GM23338 (cell line): ENCODE measurements around the gene WWOX. TPM values are rescaled to one million over a fixed set of nuclear protein-coding genes. Genes with fewer than 3 reads are reported as not detected.

Source experiments
- ATAC-seq: fragments of 200-7000 bp; cut with Tn5 transposase; 3 replicates; pipeline ENCODE4 v1.9.1; 2020
- DNase-seq: peaks from one replicate; pipeline ENCODE4 v3.0.0-alpha.2; 2015; ENCODE audit warnings: low spot score
- H2AFZ ChIP-seq: fragments of 200-600 bp; sonication (generic); 2 replicates; pipeline ENCODE4 v1.8.0; 2016; ENCODE audit warnings: antibody characterized with exemption, mild to moderate bottlenecking, moderate library complexity
- H3F3A ChIP-seq: fragments of 200-600 bp; sonication (generic); replicated peaks from 2 replicates; pipeline ENCODE4 v1.8.0; 2017; ENCODE audit warnings: antibody characterized with exemption, mixed run types, low read depth
- H3K27ac ChIP-seq: fragments of 200-600 bp; sonication (generic); 2 replicates; pipeline ENCODE4 v1.6.1; 2016; ENCODE audit warnings: low read depth
- H3K27me3 ChIP-seq: fragments of 200-600 bp; sonication (generic); 2 replicates; pipeline ENCODE4 v1.8.0; 2016; ENCODE audit warnings: mild to moderate bottlenecking, mixed run types, moderate library complexity; ENCODE audit not compliant: insufficient read depth
- H3K36me3 ChIP-seq: fragments of 200-600 bp; sonication (generic); 2 replicates; pipeline ENCODE4 v1.8.0; 2016; ENCODE audit warnings: mild to moderate bottlenecking; ENCODE audit not compliant: insufficient read depth
- H3K4me1 ChIP-seq: fragments of 200-600 bp; sonication (generic); 2 replicates; pipeline ENCODE4 v1.8.0; 2016; ENCODE audit warnings: mild to moderate bottlenecking, moderate library complexity; ENCODE audit not compliant: insufficient read depth
- H3K4me2 ChIP-seq: fragments of 200-600 bp; sonication (generic); 2 replicates; pipeline ENCODE4 v1.7.1; 2017; ENCODE audit warnings: mixed run types
- H3K4me3 ChIP-seq: fragments of 200-600 bp; sonication (generic); 2 replicates; pipeline ENCODE4 v1.6.1; 2016; ENCODE audit warnings: mixed run types
- H3K79me2 ChIP-seq: fragments of 200-600 bp; sonication (generic); replicated peaks from 2 replicates; pipeline ENCODE4 v1.8.0; 2017; ENCODE audit warnings: mild to moderate bottlenecking; ENCODE audit not compliant: insufficient read depth
- H3K9me2 ChIP-seq: fragments of 200-600 bp; sonication (generic); 2 replicates; pipeline ENCODE4 v1.8.0; 2017; ENCODE audit not compliant: insufficient read depth
- H4K20me1 ChIP-seq: fragments of 200-600 bp; sonication (generic); replicated peaks from 2 replicates; pipeline ENCODE4 v1.8.0; 2017; ENCODE audit warnings: mild to moderate bottlenecking; ENCODE audit not compliant: insufficient read depth
- H3K27ac Mint-ChIP-seq: 2 replicates; pipeline ENCODE4 v1.8.0; 2020; ENCODE audit warnings: inconsistent platforms, mild to moderate bottlenecking, moderate library complexity, mixed read lengths
- H3K27me3 Mint-ChIP-seq: 3 replicates; pipeline ENCODE4 v1.8.0; 2022; ENCODE audit warnings: low read depth, mild to moderate bottlenecking, moderate library complexity, mixed read lengths, inconsistent platforms; ENCODE audit not compliant: insufficient read depth, poor library complexity
- H3K36me3 Mint-ChIP-seq: 3 replicates; pipeline ENCODE4 v1.8.0; 2021; ENCODE audit warnings: low read depth, mild to moderate bottlenecking, inconsistent platforms, moderate library complexity, mixed read lengths
- H3K4me1 Mint-ChIP-seq: 3 replicates; pipeline ENCODE4 v1.8.0; 2020; ENCODE audit warnings: mild to moderate bottlenecking, inconsistent platforms, mixed read lengths
- H3K4me3 Mint-ChIP-seq: 3 replicates; pipeline ENCODE4 v1.8.0; 2021; ENCODE audit warnings: moderate library complexity, mild to moderate bottlenecking, inconsistent platforms, mixed read lengths
- H3K9me3 Mint-ChIP-seq: 3 replicates; pipeline ENCODE4 v1.8.0; 2020; ENCODE audit warnings: moderate library complexity, mild to moderate bottlenecking, inconsistent platforms, mixed read lengths
- CREB1 ChIP-seq: fragments of 250-450 bp; sonication (Bioruptor Pico); IDR thresholded peaks from 2 replicates; pipeline ENCODE4 v1.5.0; 2020; ENCODE audit warnings: low read depth, mild to moderate bottlenecking, moderate library complexity
- EZH2 ChIP-seq: fragments of 200-600 bp; sonication (generic); IDR thresholded peaks from one replicate; pipeline ENCODE4 v1.8.0; 2017; ENCODE audit warnings: antibody characterized with exemption, mild to moderate bottlenecking, low read depth; ENCODE audit not compliant: unreplicated experiment
- EZH2phosphoT487 ChIP-seq: fragments of 200-600 bp; sonication (generic); IDR thresholded peaks from one replicate; pipeline ENCODE4 v1.8.1; 2018; ENCODE audit warnings: antibody characterized with exemption; ENCODE audit not compliant: unreplicated experiment
- JUNB ChIP-seq: IDR thresholded peaks from one replicate; pipeline ENCODE4 v1.6.1; 2016; ENCODE audit warnings: antibody characterized with exemption; ENCODE audit not compliant: unreplicated experiment
- polyA plus RNA-seq: library from polyadenylated mRNA; unstranded; fragments of >200 nt; fragmentation: Nextera tagmentation; extraction: Ambion mirVana; gene quantifications from 2 replicates; pipeline ENCODE4 v1.2.1, GENCODE V29; 2016
- total RNA-seq: library from RNA; depleted of rRNA; stranded (reverse); fragments of >200 nt; shearing (Covaris generic); gene quantifications from 2 replicates; pipeline ENCODE4 v1.2.3, GENCODE V29; 2014
- TF ChIP-seq, protein P1 (sequence below): fragments of 250-450 bp; sonication (Bioruptor Pico); IDR thresholded peaks from 2 replicates; pipeline ENCODE4 v1.5.0; 2020; ENCODE audit warnings: mild to moderate bottlenecking, moderate library complexity
- TF ChIP-seq, protein P2 (sequence below): IDR thresholded peaks from 2 replicates; pipeline ENCODE4 v1.6.1; 2016; ENCODE audit warnings: antibody characterized with exemption

WWOX gene
- total and polyA plus RNA-seq, 2 experiments from 2014 or later = 10.0 to 19.3 TPM

DNA sequence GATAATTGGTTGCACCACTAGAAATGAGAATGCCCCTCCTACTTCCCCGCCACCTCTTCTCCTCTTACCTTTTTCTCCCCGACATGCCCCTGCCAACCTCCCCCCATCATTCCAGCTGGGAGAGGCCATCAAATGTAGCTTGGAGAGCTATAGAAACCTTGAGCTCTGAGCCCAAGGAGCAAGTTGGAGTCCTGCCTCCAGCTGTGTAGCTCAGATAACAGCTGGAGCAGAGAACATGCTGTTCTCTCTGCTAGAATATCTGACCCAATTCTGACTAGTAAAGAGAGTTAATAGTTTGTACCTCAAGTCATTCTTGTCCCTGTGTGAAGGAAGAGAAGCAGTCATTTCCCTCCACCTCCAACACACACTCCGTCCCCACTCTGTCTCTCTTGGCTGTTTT is 1010.8 kb downstream of the WWOX start (continued):
- TF ChIP-seq, protein P1, sequence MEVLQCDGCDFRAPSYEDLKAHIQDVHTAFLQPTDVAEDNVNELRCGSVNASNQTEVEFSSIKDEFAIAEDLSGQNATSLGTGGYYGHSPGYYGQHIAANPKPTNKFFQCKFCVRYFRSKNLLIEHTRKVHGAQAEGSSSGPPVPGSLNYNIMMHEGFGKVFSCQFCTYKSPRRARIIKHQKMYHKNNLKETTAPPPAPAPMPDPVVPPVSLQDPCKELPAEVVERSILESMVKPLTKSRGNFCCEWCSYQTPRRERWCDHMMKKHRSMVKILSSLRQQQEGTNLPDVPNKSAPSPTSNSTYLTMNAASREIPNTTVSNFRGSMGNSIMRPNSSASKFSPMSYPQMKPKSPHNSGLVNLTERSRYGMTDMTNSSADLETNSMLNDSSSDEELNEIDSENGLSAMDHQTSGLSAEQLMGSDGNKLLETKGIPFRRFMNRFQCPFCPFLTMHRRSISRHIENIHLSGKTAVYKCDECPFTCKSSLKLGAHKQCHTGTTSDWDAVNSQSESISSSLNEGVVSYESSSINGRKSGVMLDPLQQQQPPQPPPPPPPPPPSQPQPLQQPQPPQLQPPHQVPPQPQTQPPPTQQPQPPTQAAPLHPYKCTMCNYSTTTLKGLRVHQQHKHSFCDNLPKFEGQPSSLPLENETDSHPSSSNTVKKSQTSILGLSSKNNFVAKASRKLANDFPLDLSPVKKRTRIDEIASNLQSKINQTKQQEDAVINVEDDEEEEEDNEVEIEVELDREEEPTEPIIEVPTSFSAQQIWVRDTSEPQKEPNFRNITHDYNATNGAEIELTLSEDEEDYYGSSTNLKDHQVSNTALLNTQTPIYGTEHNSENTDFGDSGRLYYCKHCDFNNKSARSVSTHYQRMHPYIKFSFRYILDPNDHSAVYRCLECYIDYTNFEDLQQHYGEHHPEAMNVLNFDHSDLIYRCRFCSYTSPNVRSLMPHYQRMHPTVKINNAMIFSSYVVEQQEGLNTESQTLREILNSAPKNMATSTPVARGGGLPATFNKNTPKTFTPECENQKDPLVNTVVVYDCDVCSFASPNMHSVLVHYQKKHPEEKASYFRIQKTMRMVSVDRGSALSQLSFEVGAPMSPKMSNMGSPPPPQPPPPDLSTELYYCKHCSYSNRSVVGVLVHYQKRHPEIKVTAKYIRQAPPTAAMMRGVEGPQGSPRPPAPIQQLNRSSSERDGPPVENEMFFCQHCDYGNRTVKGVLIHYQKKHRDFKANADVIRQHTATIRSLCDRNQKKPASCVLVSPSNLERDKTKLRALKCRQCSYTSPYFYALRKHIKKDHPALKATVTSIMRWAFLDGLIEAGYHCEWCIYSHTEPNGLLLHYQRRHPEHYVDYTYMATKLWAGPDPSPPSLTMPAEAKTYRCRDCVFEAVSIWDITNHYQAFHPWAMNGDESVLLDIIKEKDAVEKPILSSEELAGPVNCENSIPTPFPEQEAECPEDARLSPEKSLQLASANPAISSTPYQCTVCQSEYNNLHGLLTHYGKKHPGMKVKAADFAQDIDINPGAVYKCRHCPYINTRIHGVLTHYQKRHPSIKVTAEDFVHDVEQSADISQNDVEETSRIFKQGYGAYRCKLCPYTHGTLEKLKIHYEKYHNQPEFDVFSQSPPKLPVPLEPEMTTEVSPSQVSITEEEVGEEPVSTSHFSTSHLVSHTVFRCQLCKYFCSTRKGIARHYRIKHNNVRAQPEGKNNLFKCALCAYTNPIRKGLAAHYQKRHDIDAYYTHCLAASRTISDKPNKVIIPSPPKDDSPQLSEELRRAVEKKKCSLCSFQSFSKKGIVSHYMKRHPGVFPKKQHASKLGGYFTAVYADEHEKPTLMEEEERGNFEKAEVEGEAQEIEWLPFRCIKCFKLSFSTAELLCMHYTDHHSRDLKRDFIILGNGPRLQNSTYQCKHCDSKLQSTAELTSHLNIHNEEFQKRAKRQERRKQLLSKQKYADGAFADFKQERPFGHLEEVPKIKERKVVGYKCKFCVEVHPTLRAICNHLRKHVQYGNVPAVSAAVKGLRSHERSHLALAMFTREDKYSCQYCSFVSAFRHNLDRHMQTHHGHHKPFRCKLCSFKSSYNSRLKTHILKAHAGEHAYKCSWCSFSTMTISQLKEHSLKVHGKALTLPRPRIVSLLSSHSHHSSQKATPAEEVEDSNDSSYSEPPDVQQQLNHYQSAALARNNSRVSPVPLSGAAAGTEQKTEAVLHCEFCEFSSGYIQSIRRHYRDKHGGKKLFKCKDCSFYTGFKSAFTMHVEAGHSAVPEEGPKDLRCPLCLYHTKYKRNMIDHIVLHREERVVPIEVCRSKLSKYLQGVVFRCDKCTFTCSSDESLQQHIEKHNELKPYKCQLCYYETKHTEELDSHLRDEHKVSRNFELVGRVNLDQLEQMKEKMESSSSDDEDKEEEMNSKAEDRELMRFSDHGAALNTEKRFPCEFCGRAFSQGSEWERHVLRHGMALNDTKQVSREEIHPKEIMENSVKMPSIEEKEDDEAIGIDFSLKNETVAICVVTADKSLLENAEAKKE = no peak
- TF ChIP-seq CREB1 (CRISPR knock-in tag) (no peak), EZH2 (no peak)

DNA sequence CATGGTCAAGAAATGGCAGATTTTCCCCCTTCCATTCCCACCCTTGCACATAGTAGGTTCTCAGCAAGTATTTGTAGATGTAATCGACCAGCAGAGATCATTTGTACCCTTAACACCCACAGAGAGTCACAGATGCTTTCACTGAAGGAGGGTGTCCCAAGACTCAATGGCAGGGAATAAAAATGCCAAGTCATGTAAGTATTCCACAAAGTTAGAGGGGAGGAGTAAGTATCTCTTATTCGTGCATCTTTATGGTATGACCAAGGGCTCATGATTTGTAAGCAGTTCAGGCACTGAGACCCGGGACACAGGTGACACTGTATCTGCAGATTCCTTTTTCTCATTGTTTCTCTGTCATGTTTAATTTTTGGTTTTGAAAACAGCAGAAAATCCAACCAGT is 1011.5 kb downstream of the WWOX start:
- H3K4me1 ChIP-seq = peaks cover 13% of the 10 kb centered on the region; the same call in 1 of the 2 replicates
- H3K4me3 ChIP-seq = no peak overlapping the region
- no peaks in the 10 kb centered on the region for H3K79me2 ChIP-seq
- 0 out of 2 replicates have a peak, but pooled peaks cover 3% of the 10 kb centered on the region for H3K9me2 ChIP-seq
- H3K36me3 ChIP-seq = no peaks in the 10 kb centered on the region
- H4K20me1 ChIP-seq = no peaks in the 10 kb centered on the region
- no peaks in the 10 kb centered on the region for H3K9me3 Mint-ChIP-seq
- H2AFZ ChIP-seq = no peak overlapping the region
- ATAC-seq (no peak), DNase-seq (no peak)
- H3K27me3 Mint-ChIP-seq = no peaks in the 10 kb centered on the region
- peaks cover 21% of the 10 kb centered on the region for H3K4me1 Mint-ChIP-seq
- H3K36me3 Mint-ChIP-seq = no peaks in the 10 kb centered on the region
- H3K27ac ChIP-seq = no peak overlapping the region
- no peaks in the 10 kb centered on the region for H3K27me3 ChIP-seq
- H3K4me3 Mint-ChIP-seq = no peak overlapping the region
- H3K4me2 ChIP-seq = no peak overlapping the region
- TF ChIP-seq CREB1 (CRISPR knock-in tag) (no peak), EZH2 (no peak), EZH2phosphoT487 (no peak), JUNB (no peak)
- TF ChIP-seq, protein P2, sequence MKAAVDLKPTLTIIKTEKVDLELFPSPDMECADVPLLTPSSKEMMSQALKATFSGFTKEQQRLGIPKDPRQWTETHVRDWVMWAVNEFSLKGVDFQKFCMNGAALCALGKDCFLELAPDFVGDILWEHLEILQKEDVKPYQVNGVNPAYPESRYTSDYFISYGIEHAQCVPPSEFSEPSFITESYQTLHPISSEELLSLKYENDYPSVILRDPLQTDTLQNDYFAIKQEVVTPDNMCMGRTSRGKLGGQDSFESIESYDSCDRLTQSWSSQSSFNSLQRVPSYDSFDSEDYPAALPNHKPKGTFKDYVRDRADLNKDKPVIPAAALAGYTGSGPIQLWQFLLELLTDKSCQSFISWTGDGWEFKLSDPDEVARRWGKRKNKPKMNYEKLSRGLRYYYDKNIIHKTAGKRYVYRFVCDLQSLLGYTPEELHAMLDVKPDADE = no peak
- H3F3A ChIP-seq = no peaks in the 10 kb centered on the region
- H3K27ac Mint-ChIP-seq = no peak overlapping the region
